HG03103 (cell line): ENCODE data around the gene GCK.
"Not testable (repeated sequence)": the region's sequence is repeated elsewhere in the genome, so short reads cannot be mapped to it uniquely, and the experiment has no call there.

Source experiments
- ATAC-seq: cut with Tn5 transposase; IDR thresholded peaks from one replicate; pipeline ENCODE4 v1.9.1; 2021; ENCODE audit warnings: low read depth; ENCODE audit not compliant: unreplicated experiment

GCK gene

GRCh38 chr7:44184206-44184872 is 4.9 kb downstream of the GCK start:
- ATAC-seq: no peak

- no peak for ATAC-seq
Measured at GRCh38 chr7:44183386-44183785, 5.9 kb downstream of the GCK start.

GRCh38 chr7:44182827-44183226 is 6.4 kb downstream of the GCK start:
- ATAC-seq: no peak

GRCh38 chr7:44180631-44181030 is 8.6 kb downstream of the GCK start:
- no peak for ATAC-seq

- no peak for ATAC-seq
Measured at GRCh38 chr7:44177570-44178131, 11.6 kb downstream of the GCK start.

GRCh38 chr7:44176486-44176885 is 12.8 kb downstream of the GCK start:
- no peak for ATAC-seq

- no peak for ATAC-seq
Measured at GRCh38 chr7:44175730-44176129, 13.5 kb downstream of the GCK start.

- ATAC-seq: not testable (repeated sequence)
Measured at GRCh38 chr7:44174694-44174948, 14.6 kb downstream of the GCK start.

GRCh38 chr7:44173911-44174693 is 15.1 kb downstream of the GCK start:
- ATAC-seq: no peak

- ATAC-seq: no peak
Measured at GRCh38 chr7:44172803-44173424, 16.3 kb downstream of the GCK start.

GRCh38 chr7:44172352-44172751 is 16.9 kb downstream of the GCK start:
- ATAC-seq: no peak

- ATAC-seq: not testable (repeated sequence)
Measured at GRCh38 chr7:44171901-44172300, 17.3 kb downstream of the GCK start.

GRCh38 chr7:44167920-44168319 is 21.3 kb downstream of the GCK start:
- no peak for ATAC-seq

GRCh38 chr7:44163591-44163990 is 25.6 kb downstream of the GCK start:
- no peak for ATAC-seq

GRCh38 chr7:44162785-44163395 is 26.3 kb downstream of the GCK start:
- ATAC-seq: no peak

GRCh38 chr7:44162179-44162578 is 27.1 kb downstream of the GCK start:
- ATAC-seq: no peak

GRCh38 chr7:44161371-44161770 is 27.9 kb downstream of the GCK start:
- no peak for ATAC-seq

GRCh38 chr7:44159824-44160630 is 29.2 kb downstream of the GCK start:
- ATAC-seq: no peak

- ATAC-seq: no peak
Measured at GRCh38 chr7:44158873-44159631, 30.2 kb downstream of the GCK start.
